LHCN-M2 (cell line): ENCODE measurements around the gene PRKCB. TPM values are rescaled to one million over a fixed set of nuclear protein-coding genes. Genes with fewer than 3 reads are reported as not detected.

Experiments
- DNase-seq: peaks from one replicate; pipeline ENCODE4 v3.0.0-alpha.2; 2012; ENCODE audit warnings: low read depth
- total RNA-seq: library from RNA; depleted of rRNA; stranded (reverse); fragments of >200 nt; gene quantifications from 2 replicates; pipeline ENCODE4 v1.2.3, GENCODE V29; 2014

PRKCB gene
- total RNA-seq, 1 experiment from 2014 or later, result not detected

DNA sequence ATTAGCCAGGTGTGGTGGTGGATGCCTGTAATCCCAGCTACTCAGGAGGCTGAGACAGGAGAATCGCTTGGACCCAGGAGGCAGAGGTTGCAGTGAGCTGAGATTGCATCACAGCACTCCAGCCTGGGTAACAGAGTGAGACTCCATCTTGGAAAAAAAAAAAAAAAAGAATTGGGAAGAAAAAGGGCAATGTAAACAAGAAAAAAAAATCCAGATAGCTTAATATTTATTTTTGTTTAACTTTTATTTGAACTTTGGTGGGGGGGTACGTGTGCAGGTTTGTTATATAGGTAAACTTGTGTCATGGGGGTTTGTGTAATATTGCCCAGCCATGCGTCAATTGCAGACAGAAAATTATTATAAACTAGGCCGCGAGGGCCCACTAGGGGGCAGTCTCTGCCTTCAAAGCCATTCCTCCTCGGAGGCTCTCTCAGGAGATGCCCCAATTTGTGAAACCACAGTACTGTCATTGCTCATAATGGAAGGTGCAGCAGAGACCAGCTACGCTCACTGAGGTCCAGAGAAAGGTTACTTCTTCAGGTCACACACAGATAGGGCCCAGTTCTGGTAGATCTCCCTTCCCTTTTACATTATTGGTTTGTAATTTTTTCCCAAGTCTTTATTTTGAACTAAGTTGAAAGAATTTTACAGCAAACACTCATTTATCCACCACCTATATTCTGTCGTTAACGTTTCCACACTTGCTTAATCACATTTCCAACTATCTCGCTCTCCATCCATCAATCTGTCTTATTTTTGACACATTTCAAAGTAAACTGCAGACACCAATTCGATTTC, 206.2 kb downstream of the PRKCB start:
- DNase-seq, result peak; percentile 36

GRCh38 chr16:24044467-24044866, 208.7 kb downstream of the PRKCB start:
- DNase-seq, result no peak

GRCh38 chr16:24045641-24046040, 209.9 kb downstream of the PRKCB start:
- no peak for DNase-seq

- DNase-seq, result no peak
Observed at GRCh38 chr16:24046442-24046841, 210.7 kb downstream of the PRKCB start.

GRCh38 chr16:24049113-24049512, 213.3 kb downstream of the PRKCB start:
- no peak for DNase-seq

GRCh38 chr16:24051125-24051524, 215.3 kb downstream of the PRKCB start:
- no peak for DNase-seq

DNA sequence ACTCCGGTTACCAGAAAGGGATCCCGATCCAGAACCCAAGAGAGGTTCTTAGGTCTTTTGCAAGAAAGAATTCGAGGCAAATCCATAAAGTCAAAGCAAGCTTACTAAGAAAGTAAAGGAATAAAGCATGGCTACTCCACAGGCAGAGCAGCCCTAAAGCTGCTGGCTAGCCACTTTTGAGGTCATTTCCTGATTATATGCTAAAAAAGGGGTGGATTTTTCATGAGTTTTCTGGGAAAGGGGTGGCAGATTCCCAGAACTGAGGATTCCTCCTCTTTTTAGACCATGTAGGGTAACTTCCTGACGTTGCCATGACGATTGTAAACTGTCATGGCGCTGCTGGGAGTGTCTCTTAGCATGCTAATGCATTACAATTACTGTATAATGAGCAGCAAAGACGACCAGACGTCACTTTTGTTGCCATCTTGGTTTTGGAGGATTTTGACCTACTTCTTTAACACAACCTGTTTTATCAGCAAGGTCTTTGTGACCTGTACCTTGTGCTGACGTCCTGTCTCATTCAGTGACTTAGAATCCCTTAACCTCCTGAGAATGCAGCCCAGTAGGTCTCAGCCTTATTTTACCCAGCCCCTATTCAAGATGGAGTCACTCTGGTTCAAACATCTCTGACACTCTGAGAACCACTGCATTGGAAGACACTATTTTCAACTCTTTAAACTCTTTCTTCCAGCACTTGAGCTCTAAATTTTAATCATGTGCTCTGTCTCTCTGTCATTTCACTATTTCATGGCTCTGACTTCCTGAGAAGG, 216.7 kb downstream of the PRKCB start:
- DNase-seq, result no peak

DNA sequence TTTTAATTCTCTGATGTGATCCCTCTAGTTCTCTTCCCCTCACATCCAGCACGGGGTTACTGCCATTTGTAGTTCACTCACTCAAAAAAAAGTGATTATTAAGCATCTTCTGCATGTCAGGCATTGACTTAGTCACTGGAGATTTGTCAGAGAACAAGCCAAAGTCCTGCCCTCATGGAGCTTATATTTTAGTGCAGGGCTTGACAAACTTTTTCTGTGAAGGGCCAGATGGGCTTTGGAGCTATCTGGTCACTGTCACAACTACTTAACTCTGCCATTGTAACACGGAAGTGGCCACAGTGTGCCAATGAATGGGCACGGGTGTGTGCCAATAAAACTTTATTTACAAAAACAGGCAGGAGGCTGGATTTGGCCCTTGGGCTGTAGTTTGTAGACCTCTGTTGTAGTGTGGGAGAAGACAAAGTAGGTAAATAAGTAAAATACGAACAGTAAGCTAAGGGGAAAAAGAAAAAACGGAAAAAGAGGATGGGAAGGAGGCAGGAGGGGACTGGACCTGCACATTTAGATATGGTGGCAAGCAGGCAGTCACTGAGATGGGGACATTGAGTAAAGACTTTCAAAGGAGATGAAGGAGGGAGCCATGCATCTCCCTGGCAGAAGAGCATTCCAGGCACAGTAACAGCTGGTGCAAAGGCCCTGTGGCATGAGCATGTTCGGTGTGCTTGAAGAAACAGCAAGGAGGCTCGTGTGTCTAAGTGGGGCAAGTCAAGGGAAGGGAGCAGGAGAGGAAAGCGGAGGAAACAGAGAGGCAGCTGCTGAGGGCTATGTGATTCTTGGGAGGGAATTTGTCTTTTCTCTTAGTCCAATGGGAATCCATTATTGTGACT, 217.5 kb downstream of the PRKCB start:
- DNase-seq, result no peak

DNA sequence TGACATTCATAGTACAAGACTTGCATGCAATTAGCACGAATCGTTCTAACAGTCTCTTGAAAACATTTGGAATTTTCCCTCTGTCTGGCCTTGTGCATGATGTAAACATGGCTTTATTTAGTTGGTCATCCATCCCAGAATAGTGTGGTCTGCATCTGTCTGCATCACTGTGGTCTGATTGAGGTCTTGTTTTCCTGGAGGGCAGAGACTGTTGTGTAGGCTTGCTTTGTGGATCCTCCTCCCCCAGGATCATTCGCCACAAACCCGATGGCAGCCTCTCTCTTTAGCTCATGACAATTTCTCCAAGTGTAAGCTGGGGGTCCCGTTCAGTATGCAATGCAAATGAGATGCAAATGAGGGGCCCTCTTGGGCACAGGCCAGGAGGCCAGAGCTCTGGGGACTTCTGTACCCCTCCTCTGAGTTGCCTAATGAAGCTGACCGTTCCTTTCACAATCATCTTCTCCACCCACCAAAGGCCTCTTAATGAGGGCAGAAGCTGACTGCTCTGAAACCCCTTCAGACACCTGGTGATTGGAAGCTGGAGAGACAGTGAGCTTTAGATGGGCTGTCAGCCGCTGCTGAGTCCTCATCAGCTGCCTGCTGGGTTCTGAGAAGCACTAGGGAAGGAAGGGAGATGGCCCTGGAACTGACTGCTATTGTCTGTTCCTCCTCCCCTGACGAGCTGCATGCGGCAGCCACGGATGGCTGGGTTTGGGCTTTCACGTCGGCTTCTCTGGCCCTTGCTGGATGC, 219.1 kb downstream of the PRKCB start:
- no peak for DNase-seq

GRCh38 chr16:24062270-24062817, 226.6 kb downstream of the PRKCB start:
- no peak for DNase-seq

DNA sequence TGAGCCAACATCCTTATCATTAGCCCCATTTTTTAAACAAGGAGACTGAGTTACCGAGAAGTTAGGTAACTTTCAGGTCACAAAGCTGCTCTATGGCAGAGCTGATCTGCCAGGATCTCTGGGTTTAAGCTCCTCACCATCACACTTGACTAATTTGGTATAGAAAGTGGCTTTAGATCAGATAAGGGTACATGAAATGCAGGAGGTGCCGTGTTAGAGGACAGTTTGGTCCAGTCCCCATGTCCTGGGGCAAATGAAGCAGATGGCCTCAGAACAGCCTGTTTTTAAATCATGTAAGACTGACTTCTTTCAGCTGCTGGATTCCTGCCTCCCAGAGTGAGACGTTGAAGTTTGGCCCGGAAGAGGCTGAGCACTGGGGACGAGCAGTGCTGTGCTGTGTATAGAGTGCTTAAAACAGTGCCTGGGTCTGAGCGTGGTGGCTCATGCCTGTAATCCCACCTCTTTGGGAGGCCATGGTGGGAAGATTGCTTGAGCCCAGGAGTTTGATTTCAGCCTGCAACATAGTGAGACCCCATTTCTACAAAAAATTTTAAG, 233.3 kb downstream of the PRKCB start:
- no peak for DNase-seq

DNA sequence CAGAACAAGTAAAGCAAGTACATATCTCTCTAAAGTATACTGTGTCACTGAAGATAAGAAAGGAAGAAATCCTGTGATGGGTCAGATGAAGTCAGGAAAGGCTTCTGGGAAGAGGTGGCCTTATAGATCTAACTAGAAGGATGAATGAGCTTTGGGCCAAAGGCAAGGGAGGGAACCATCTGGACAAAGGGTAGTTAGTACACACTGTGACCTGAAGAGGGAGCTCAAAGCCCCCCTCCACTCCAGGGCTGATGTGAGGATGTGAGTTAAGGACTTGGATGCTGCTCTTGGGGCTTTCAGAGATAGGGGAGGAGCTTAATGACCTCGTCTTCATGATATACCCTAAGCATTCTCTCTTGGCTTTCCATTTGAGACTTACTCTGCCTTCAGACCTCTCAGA, 235.1 kb downstream of the PRKCB start:
- no peak for DNase-seq

DNA sequence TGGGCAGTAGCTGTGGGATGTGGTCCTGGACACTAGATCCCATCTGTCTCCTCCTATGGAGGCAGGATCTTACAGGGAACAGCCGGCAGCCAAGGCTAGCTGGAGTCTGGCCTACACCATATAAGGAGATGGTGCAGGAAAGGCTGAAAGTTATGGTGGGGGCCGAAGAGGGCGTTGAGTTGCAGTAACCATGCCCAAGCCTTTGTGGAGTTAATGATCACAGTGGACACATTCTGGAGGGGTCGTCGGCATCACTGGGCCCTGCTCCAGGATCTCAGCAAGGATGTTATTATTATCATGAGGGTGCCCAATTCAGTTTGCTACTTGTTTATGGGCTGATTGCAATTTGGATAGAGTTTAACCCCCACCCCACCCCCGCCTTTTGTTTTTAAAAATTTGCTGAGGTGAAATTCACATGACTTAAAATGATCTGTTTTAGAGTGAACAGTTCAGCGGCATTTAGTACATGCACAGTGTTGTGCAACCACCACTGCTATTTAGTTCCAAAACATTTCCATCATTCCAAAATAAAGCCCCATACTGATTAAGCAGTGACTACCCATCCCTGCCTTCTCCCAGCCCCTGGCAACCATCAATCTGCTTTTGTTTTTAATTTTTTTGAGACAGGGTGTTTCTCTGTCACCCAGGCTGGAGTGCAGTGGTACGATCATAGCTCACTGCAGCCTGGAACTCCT, 236.0 kb downstream of the PRKCB start:
- DNase-seq, result no peak

GRCh38 chr16:24073321-24073720, 237.5 kb downstream of the PRKCB start:
- no peak for DNase-seq

DNA sequence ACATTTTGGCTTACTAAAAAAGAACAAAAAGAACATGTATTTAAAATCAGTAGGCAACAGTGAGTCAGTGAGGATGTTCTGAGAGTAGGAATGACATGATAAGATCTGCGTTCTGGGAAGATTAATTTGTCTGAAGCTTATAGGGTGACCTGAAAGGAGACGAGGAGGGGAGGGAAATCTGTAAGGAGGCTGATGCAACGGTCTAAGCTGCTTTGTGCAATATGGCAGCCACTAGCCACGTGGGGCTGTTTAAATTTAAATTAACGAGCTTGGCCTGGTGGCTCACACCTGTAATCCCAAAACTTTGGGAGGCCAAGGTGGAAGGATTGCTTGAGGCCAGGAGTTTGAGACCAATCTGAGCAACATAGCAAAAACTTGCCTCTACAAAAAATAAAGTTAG, 238.8 kb downstream of the PRKCB start:
- DNase-seq, result no peak

DNA sequence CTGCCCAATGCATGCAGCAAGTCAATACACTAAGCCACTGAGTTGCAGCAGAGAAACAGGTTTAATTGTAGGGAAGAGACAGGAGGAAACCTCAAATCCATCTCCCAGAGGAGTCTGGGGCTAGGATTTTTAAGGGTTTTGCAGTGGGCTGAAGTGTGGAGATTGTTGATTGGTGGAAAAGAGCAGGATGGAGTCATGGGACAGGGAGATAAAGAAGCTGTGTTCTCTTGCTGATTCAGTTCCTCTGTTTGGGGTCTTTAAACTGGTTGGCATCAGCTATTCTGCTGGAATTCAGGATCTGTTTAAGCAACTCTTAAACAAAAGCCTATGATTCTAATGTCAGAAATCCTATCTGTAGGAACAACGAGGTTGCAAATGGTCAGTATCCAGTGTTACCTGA, 239.5 kb downstream of the PRKCB start:
- no peak for DNase-seq

DNA sequence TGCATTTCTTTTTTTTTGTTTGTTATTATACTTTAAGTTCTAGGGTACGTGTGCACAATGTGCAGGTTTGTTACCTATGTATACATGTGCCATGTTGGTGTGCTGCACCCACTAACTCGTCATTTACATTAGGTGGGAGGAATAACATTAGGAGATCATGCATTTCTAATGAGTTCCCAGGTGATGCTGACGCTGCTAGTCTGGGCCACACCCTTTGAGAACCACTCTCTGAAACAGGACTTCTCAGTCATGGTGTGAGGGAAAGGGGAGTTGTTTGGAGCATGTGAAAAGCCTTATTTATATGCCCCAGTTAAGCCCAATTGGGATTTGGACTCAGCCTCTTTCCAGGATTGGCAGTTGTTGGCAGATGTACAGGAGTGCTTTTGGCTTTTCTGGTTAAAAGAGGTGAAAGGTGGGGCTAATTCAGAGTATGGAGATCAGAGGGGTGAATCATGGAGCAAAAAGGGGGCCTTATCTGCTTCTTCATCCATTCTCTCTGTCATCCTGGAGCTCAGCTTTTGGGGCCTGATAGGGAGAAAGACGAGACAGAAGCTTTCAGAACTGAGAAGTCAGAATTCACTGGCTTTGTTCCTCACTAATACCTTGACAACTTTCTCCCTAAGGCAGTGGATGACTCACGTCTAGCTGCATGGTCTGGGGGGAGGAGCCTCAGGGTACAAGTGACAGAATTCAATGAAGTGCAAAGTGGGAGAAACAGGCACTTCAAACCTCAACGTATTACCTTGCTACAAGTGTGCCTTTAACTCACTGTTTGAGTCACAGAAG, 240.3 kb downstream of the PRKCB start:
- no peak for DNase-seq

DNA sequence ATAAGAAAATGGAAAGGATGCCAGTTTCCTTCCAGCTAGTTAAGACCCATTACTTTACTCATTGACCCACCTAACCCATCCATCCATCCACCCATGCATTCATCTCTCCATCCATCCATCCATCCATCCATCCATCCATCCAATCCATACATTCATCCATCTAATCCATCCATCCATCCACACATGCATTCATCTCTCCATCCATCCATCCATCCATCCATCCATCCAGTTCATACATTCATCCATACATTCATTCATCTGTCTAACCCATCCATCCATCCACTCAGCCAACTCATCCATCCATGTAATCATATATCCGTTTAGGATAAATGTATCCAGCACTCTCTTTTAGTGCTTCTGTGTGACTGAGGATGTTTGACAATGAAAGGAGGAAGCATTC, 241.5 kb downstream of the PRKCB start:
- DNase-seq, result no peak

GRCh38 chr16:24077966-24078365, 242.2 kb downstream of the PRKCB start:
- DNase-seq, result no peak
